ENCODE data around the gene TEDC2. TPM values are rescaled to one million over a fixed set of nuclear protein-coding genes. Genes with fewer than 3 reads are reported as not detected.

Gene TEDC2
- polyA plus RNA-seq, 3 donors = 0.28 TPM; not detected in 2

GRCh38 chr16:2496223-2497115, 36.6 kb downstream of the TEDC2 start:
- H3K79me2 ChIP-seq (ENCODE audit: insufficient read depth, low read length) = peaks cover 7% of the 10 kb centered on the region
- H3K36me3 Mint-ChIP-seq = peaks cover 23 to 45% of the 10 kb centered on the region in 2 donors
- no peak overlapping the region for H3K4me3 Mint-ChIP-seq
- no peak overlapping the region for H3K27ac Mint-ChIP-seq
- intact Hi-C loops (cut with micrococcal nuclease) = no loop called here
- H3K4me2 ChIP-seq (replicated peaks; ENCODE audit: extremely low read depth, low read length, poor library complexity, severe bottlenecking) = no peak overlapping the region
- peaks cover 23 to 34% of the 10 kb centered on the region in 2 donors for H3K36me3 ChIP-seq (replicated peaks in 1 of 2; ENCODE audit: control insufficient read depth in 1 of 2, insufficient read depth in 2 of 2, low read length in 2 of 2)
- 98% methylated on average over 62 of the region's 62 CpGs for WGBS (ENCODE audit: insufficient coverage)
- no peak overlapping the region for H2AFZ ChIP-seq (ENCODE audit: insufficient read depth, low read depth, low read length, poor library complexity, severe bottlenecking)
- no peaks in the 10 kb centered on the region for H3K27me3 ChIP-seq (ENCODE audit: control insufficient read depth in 2 of 2, insufficient read depth in 2 of 2, low read length in 2 of 2)
- no peak overlapping the region for H3K4me3 ChIP-seq (replicated peaks in 1 of 3; ENCODE audit: low read depth in 2 of 3, low read length in 3 of 3)
- H3K4me1 ChIP-seq (ENCODE audit: control insufficient read depth in 1 of 2, insufficient read depth in 2 of 2, low read length in 2 of 2) = peaks cover 10 to 13% of the 10 kb centered on the region in 2 donors
- no peak overlapping the region for H3K27ac ChIP-seq (ENCODE audit: low read depth in 1 of 2, low read length in 2 of 2)
- peaks cover 0 to 5% (median 2%) of the 10 kb centered on the region in 7 donors for H3K9me3 Mint-ChIP-seq
- no peak overlapping the region for H3K9ac ChIP-seq (ENCODE audit: insufficient read depth, low read length, poor library complexity, severe bottlenecking)
- no peak for TF ChIP-seq CTCF (IDR thresholded peaks at IDR 0.05)
- no peak for DNase-seq
- H4K20me1 ChIP-seq (ENCODE audit: insufficient read depth, low read length) = peaks cover 5% of the 10 kb centered on the region
- H3K9me3 ChIP-seq (replicated peaks in 1 of 2; ENCODE audit: control insufficient read depth in 1 of 2, insufficient read depth in 1 of 2, low read length in 2 of 2) = no peaks in the 10 kb centered on the region
- H3K4me1 Mint-ChIP-seq = peaks cover 8% of the 10 kb centered on the region
- H3K27me3 Mint-ChIP-seq (ENCODE audit: low read depth in 3 of 3) = no peaks in the 10 kb centered on the region

GRCh38 chr16:2497116-2497630, 37.3 kb downstream of the TEDC2 start:
- no peak overlapping the region for H2AFZ ChIP-seq (ENCODE audit: insufficient read depth, low read depth, low read length, poor library complexity, severe bottlenecking)
- H3K27me3 ChIP-seq (ENCODE audit: control insufficient read depth in 2 of 2, insufficient read depth in 2 of 2, low read length in 2 of 2) = no peaks in the 10 kb centered on the region
- H3K4me3 ChIP-seq (replicated peaks in 1 of 3; ENCODE audit: low read depth in 2 of 3, low read length in 3 of 3) = no peak overlapping the region
- Mint-ChIP-seq H3K4me3 (no peak overlapping the region), H3K4me1 (peaks cover 13% of the 10 kb centered on the region), H3K36me3 (peaks cover 23 to 45% of the 10 kb centered on the region in 2 donors), H3K9me3 (peaks cover 0 to 5% (median 2%) of the 10 kb centered on the region in 7 donors), H3K27ac (no peak overlapping the region), H3K27me3 (ENCODE audit: low read depth in 3 of 3) (no peaks in the 10 kb centered on the region)
- H3K4me1 ChIP-seq (ENCODE audit: control insufficient read depth in 1 of 2, insufficient read depth in 2 of 2, low read length in 2 of 2) = peaks cover 17 to 20% of the 10 kb centered on the region in 2 donors
- 94% methylated on average over 17 of the region's 21 CpGs for WGBS (ENCODE audit: insufficient coverage)
- intact Hi-C loops (cut with micrococcal nuclease) = no loop called here
- no peak for TF ChIP-seq CTCF (IDR thresholded peaks at IDR 0.05)
- no peak for DNase-seq
- H3K4me2 ChIP-seq (replicated peaks; ENCODE audit: extremely low read depth, low read length, poor library complexity, severe bottlenecking) = no peak overlapping the region
- H3K79me2 ChIP-seq (ENCODE audit: insufficient read depth, low read length) = peaks cover 10% of the 10 kb centered on the region
- H3K27ac ChIP-seq (ENCODE audit: low read depth in 1 of 2, low read length in 2 of 2) = no peak overlapping the region
- no peaks in the 10 kb centered on the region for H3K9me3 ChIP-seq (replicated peaks in 1 of 2; ENCODE audit: control insufficient read depth in 1 of 2, insufficient read depth in 1 of 2, low read length in 2 of 2)
- H3K9ac ChIP-seq (ENCODE audit: insufficient read depth, low read length, poor library complexity, severe bottlenecking) = no peak overlapping the region
- peaks cover 23 to 34% of the 10 kb centered on the region in 2 donors for H3K36me3 ChIP-seq (replicated peaks in 1 of 2; ENCODE audit: control insufficient read depth in 1 of 2, insufficient read depth in 2 of 2, low read length in 2 of 2)
- peaks cover 5% of the 10 kb centered on the region for H4K20me1 ChIP-seq (ENCODE audit: insufficient read depth, low read length)
